GM21447 (cell line): ENCODE measurements around the gene BRI3BP.
"Not testable (repeated sequence)": the region's sequence is repeated elsewhere in the genome, so short reads cannot be mapped to it uniquely, and the experiment has no call there.

Source experiments
- ATAC-seq: cut with Tn5 transposase; IDR thresholded peaks from one replicate; pipeline ENCODE4 v1.9.1; 2021; ENCODE audit not compliant: unreplicated experiment

Gene BRI3BP

DNA sequence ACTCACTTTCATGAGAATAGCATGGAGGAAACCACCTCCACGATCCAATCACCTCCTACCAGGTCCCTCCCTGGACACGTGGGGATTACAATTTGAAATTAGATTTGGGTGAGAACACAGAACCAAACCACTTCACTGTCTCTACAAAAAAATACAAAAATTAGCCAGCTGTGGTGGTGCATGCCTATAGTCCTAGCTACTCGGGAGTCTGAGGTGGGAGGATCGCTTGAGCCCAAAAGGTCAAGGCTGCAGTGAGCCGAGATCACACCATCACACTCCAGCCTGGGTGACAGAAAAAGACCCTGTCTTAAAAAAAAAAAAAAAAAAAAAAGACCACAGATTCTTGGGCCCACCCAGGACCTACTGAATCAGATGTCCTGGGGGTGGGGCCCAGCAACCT lies 28.3 kb downstream of the BRI3BP start:
- ATAC-seq, result no peak

- ATAC-seq, result no peak
These were observed 29.6 kb downstream of the BRI3BP start for GRCh38 chr12:125023065-125023464.

DNA sequence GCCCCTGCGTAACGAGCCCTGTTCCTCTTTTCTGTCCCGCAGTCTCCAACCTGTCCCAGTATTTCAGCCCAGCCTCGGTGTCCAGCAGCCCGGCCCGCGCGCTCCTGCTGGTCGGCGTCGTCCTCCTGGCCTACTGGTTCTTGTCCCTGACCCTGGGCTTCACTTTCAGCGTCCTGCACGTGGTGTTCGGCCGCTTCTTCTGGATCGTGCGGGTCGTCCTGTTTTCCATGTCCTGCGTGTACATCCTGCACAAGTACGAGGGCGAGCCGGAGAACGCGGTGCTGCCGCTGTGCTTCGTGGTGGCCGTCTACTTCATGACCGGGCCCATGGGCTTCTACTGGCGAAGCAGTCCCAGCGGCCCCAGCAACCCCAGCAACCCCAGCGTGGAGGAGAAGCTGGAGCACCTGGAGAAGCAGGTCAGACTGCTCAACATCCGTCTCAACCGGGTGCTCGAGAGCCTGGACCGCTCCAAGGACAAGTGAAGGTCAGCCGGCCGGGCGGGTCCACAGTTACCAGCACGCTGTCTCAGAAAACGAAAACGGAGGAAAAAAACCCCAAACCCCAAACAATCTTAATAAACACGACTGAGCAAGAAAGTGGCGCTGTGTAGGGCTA lies 31.6 kb downstream of the BRI3BP start:
- no peak for ATAC-seq

GRCh38 chr12:125025606-125026235 lies 32.3 kb downstream of the BRI3BP start:
- ATAC-seq, result no peak

DNA sequence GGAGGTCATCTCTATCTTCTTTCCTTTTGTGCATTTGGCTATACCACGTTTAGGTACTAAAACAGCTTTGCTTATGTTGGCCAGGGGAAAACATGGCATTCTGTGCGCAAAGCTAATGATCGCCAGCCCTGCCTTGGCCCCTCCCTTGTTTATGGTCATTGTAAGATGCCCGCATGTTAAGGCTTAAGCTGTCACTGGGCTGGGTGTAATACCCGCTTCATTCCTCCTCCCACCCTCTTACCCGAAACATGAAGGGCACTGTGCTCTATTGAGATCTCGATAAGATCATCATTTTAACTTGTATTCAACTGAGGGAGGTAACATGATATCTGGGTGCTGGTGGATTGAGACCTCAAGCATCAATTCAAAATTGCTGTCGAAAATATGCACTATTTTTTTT lies 34.7 kb downstream of the BRI3BP start:
- no peak for ATAC-seq

- ATAC-seq, result no peak
These were observed 36.4 kb downstream of the BRI3BP start for GRCh38 chr12:125029761-125030358.

- not testable (repeated sequence) for ATAC-seq
These were observed 38.0 kb downstream of the BRI3BP start for GRCh38 chr12:125031471-125031870.

GRCh38 chr12:125032466-125033152 lies 39.2 kb downstream of the BRI3BP start:
- no peak for ATAC-seq

- no peak for ATAC-seq
These were observed 39.8 kb downstream of the BRI3BP start for GRCh38 chr12:125033288-125033687.

- ATAC-seq, result no peak
These were observed 45.7 kb downstream of the BRI3BP start for GRCh38 chr12:125038976-125039625.

GRCh38 chr12:125049093-125049458 lies 55.6 kb downstream of the BRI3BP start:
- ATAC-seq, result no peak

DNA sequence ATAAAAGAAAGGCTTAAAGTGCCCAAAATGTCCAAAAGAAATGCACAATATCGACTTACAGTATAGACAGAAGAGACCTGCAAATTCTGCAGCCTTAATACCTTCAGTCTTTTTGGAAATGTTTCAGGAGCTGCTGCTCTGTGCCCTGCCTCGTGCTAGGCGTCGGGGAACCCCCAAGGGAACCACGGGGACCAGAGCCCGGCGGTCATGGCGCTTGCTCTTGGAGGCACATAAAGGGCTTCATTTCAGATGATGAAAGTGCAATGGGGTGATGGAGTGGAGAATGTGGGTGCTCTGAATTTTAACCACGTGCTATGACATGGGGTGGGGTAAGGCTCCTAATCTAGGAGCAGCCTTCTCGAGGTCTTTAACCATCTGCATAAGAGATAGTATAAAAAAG lies 57.0 kb downstream of the BRI3BP start:
- no peak for ATAC-seq

- ATAC-seq, result no peak
These were observed 57.4 kb downstream of the BRI3BP start for GRCh38 chr12:125050868-125051267.

- ATAC-seq, result no peak
These were observed 60.4 kb downstream of the BRI3BP start for GRCh38 chr12:125053821-125054220.

GRCh38 chr12:125055591-125055990 lies 62.1 kb downstream of the BRI3BP start:
- ATAC-seq, result no peak

- ATAC-seq, result no peak
These were observed 62.9 kb downstream of the BRI3BP start for GRCh38 chr12:125056306-125056705.

DNA sequence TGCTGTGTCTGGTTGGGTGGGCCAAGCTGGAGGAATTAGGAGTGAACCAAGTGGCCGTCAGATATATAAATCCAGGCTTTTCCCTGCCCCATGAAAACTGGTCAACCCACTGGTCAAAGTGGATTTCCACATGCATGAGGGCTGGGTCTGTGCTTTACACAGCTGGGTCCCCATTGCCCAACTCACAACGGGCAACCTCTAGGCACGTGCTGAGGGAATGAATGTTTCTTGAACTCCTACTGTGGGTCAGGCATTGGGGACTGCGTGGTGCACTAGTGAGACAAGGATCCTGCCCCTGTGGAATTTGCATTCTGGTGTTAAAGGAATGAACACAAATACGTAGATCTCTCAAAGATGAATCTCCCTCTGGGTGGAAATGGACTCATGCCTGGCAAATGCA lies 64.3 kb downstream of the BRI3BP start:
- ATAC-seq, result no peak

- ATAC-seq, result no peak
These were observed 67.8 kb downstream of the BRI3BP start for GRCh38 chr12:125061229-125061628.

DNA sequence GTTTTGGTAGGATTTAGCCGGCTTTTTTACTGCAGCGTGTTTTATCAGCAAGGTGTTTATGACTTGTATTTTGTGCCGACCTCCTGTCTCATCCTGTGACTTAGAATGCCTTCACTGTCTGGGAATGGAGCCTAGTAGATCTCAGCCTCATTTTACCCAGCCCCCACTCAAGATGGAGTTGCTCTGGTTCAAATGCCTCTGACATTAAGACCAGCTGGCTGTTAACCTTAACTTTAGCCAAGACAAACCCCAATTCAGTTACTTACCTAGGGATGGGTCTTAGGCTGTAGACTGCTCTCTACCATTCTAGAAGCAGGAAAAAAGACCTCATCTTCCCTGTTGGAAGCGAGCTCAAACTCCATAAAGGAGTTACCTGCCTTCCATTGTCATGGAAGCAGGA lies 70.1 kb downstream of the BRI3BP start:
- ATAC-seq, result not testable (repeated sequence)

DNA sequence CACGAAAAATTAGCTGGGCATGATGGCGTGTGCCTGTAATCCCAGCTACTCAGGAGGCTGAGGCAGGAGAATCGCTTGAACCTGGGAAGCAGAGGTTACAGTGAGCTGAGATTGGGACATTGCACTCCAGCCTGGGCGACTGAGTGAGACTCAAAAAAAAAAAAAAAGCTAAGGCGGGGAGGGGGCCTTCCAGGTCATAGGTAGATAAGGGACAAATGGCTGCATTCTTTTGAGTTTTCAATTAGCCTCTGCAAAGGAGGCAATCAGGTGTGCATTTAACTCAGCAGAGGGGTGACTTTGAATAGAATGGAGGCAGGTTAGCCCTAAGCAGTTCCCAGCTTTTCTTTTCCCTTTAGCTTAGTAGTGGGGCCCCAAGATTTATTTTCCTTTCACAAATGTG lies 71.0 kb downstream of the BRI3BP start:
- ATAC-seq, result no peak
